Lower leg skin (tissue), 3 donors: Measurements from ENCODE around the gene STARD8.

Source experiments
- POLR2A ChIP-seq, 2 donors: fragments of 450-650 bp; IDR thresholded peaks; one replicate each; pipeline ENCODE4 v1.6.1; 2016 to 2017; ENCODE audit warnings: antibody characterized with exemption in 2 of 2, mild to moderate bottlenecking in 1 of 2, moderate library complexity in 1 of 2
- TF ChIP-seq, protein P1 (sequence below), 3 donors: fragments of 450-650 bp; IDR thresholded peaks; one replicate each; pipeline ENCODE4 v1.5.1; 2016; ENCODE audit warnings: antibody characterized with exemption in 3 of 3, mild to moderate bottlenecking in 3 of 3, moderate library complexity in 2 of 3

DNA sequence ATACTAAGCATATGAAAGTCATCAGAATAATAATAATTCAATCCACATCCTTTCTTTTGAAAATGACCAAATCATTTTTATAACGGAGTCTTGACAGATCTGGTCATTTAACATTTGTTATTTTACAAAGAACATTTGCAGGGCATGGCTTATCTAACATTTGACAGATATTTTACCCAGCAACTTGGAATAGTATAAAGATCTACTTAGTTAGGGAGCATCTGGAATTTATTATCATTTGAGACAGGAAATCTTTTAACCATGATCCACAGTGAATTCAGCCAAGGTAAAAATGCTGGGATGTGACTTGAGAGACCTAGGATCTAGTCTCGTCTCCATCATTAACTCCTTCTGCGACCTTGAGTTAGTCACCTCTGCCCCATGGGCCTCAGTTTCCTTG, 22.4 kb downstream of the STARD8 start:
- TF ChIP-seq, protein P1, sequence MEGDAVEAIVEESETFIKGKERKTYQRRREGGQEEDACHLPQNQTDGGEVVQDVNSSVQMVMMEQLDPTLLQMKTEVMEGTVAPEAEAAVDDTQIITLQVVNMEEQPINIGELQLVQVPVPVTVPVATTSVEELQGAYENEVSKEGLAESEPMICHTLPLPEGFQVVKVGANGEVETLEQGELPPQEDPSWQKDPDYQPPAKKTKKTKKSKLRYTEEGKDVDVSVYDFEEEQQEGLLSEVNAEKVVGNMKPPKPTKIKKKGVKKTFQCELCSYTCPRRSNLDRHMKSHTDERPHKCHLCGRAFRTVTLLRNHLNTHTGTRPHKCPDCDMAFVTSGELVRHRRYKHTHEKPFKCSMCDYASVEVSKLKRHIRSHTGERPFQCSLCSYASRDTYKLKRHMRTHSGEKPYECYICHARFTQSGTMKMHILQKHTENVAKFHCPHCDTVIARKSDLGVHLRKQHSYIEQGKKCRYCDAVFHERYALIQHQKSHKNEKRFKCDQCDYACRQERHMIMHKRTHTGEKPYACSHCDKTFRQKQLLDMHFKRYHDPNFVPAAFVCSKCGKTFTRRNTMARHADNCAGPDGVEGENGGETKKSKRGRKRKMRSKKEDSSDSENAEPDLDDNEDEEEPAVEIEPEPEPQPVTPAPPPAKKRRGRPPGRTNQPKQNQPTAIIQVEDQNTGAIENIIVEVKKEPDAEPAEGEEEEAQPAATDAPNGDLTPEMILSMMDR (IDR thresholded peaks at IDR 0.05): no peak
- TF ChIP-seq POLR2A (IDR thresholded peaks at IDR 0.05): no peak
